ENCODE results near the gene DNMT3B. TPM values are rescaled to one million over a fixed set of nuclear protein-coding genes. Genes with fewer than 3 reads are reported as not detected.
"Not testable (repeated sequence)": the region's sequence is repeated elsewhere in the genome, so short reads cannot be mapped to it uniquely, and the experiment has no call there.

The DNMT3B gene
- polyA plus RNA-seq, 2 donors: 0.46 to 0.96 TPM

GRCh38 chr20:32761417-32761830 lies 761 bp upstream of the DNMT3B start:
- Histone ChIP-seq H3K36me3 (ENCODE audit: control insufficient read depth in 2 of 2, insufficient read depth in 2 of 2, low read length in 1 of 2) (no peaks in the 10 kb centered on the region), H3K27me3 (ENCODE audit: control insufficient read depth in 1 of 2, insufficient read depth in 2 of 2, low read length in 2 of 2) (no peaks in the 10 kb centered on the region), H3K27ac (ENCODE audit: low read depth in 2 of 2, low read length in 1 of 2) (no peak overlapping the region), H3K4me3 (ENCODE audit: low read depth in 1 of 2, low read length in 2 of 2) (peak overlapping the region; percentile 32 to 71), H3K4me1 (ENCODE audit: control insufficient read depth in 2 of 2, insufficient read depth in 2 of 2, low read length in 1 of 2) (peaks cover 0 to 3% of the 10 kb centered on the region in 2 donors), H3K9me3 (ENCODE audit: control insufficient read depth in 2 of 2, insufficient read depth in 1 of 2, low read depth in 1 of 2, low read length in 1 of 2) (no peaks in the 10 kb centered on the region)
- WGBS, 2 donors: 32 to 42% methylated on average over 6 of the region's 6 CpGs

- H3K36me3 ChIP-seq (ENCODE audit: control insufficient read depth in 2 of 2, insufficient read depth in 2 of 2, low read length in 1 of 2): no peaks in the 10 kb centered on the region
- 0 to 1% methylated on average over 29 to 30 of the region's 30 CpGs for WGBS, 2 donors
- H3K27me3 ChIP-seq (ENCODE audit: control insufficient read depth in 1 of 2, insufficient read depth in 2 of 2, low read length in 2 of 2): no peaks in the 10 kb centered on the region
- no peak overlapping the region for H3K27ac ChIP-seq (ENCODE audit: low read depth in 2 of 2, low read length in 1 of 2)
- peaks cover 0 to 3% of the 10 kb centered on the region in 2 donors for H3K4me1 ChIP-seq (ENCODE audit: control insufficient read depth in 2 of 2, insufficient read depth in 2 of 2, low read length in 1 of 2)
- peak overlapping the region; percentile 62 to 71 for H3K4me3 ChIP-seq (ENCODE audit: low read depth in 1 of 2, low read length in 2 of 2)
- no peaks in the 10 kb centered on the region for H3K9me3 ChIP-seq (ENCODE audit: control insufficient read depth in 2 of 2, insufficient read depth in 1 of 2, low read depth in 1 of 2, low read length in 1 of 2)
Measured at GRCh38 chr20:32762754-32763201, 593 bp downstream of the DNMT3B start.

DNA sequence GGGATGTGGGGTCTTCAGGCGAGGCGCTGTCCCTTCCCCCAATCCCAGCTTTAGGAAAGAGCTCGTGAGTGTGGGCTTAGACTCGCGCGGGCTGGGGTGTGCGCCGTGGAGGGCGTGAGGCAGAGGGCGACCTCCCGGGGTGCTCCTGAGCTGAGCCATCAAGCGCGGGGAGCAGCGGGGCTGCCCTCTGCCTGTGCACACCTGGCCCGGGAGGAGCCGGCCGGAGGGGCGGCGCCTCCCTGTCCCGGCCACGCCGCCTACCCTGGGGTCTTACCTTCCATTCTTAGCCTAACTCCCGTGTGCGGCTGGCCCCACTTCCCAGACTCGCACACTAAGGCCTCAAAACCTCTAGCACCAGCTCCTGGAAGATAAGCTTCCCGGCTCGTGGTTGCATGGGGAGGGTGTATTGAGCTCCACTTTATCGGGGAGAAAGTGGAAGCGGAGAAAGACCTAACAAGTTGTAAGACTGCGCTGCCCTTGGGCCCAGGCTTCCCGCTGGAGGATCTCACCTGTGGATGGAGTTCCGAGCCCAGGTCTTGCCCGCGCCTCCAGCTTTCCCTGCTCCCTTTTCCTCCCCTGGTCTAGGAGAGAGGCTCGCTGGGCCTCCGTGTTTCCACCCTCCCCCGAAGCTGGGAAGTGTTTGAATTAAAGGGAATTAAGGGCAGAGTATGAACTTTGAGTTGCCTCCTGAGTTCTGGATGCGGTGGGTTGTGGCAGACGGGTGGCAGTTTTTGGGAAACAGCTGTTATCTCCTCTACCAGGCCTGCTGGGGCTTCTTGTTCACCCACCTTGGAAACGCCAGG lies 1.2 kb downstream of the DNMT3B start:
- Histone ChIP-seq H3K27ac (ENCODE audit: low read depth in 2 of 2, low read length in 1 of 2) (no peak overlapping the region), H3K4me1 (ENCODE audit: control insufficient read depth in 2 of 2, insufficient read depth in 2 of 2, low read length in 1 of 2) (peaks cover 0 to 3% of the 10 kb centered on the region in 2 donors), H3K9me3 (ENCODE audit: control insufficient read depth in 2 of 2, insufficient read depth in 1 of 2, low read depth in 1 of 2, low read length in 1 of 2) (no peaks in the 10 kb centered on the region), H3K36me3 (ENCODE audit: control insufficient read depth in 2 of 2, insufficient read depth in 2 of 2, low read length in 1 of 2) (no peaks in the 10 kb centered on the region), H3K27me3 (ENCODE audit: control insufficient read depth in 1 of 2, insufficient read depth in 2 of 2, low read length in 2 of 2) (no peaks in the 10 kb centered on the region), H3K4me3 (ENCODE audit: low read depth in 1 of 2, low read length in 2 of 2) (peak overlapping the region; percentile 62 to 71)
- 26 to 27% methylated on average over 29 to 40 of the region's 40 CpGs for WGBS, 2 donors

DNA sequence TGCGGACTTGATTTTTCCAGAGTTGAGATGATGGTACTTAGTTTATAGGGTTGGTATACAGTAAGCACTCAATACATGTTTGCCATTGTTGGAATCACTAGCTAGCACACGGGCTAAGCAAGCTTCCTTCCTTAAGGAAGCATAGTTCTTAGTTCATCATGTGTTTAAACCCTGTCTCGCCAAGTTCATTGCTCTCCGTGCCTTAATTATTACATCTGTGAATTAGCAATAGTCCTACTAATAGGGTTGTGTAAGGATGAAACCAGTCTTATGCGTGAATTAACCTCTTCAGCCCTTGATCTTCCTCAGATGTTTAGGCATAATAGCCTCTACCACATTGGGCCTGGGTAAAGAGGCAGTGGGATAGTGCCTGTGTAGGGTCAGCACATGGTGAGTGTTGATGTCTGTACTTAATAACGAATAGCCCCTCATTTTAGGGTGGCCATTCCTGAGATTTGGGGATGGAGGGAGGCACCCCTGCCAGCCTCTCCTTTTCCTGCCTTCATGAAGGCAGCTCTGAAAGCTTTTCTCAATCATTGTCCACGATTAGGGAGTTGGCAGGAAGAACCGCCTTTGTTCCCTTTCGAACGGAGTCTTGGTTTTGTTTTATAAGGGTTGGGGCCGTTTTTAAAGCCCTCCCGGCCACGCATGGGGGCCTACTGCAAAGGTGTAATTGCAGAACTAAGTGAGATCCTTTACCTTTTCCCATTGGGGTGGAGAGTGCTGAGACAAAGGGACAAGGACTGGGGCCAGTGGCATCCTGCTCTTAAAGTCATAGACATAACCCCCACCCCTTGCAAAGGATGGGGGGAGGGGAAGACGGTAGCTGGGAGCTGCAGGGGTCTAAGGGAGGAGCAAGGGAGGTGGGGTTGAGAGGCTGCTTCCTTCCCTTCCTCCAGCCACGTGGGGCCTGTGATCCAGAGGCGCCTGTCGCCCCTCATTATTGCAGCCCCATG lies 2.1 kb downstream of the DNMT3B start:
- no peaks in the 10 kb centered on the region for H3K36me3 ChIP-seq (ENCODE audit: control insufficient read depth in 2 of 2, insufficient read depth in 2 of 2, low read length in 1 of 2)
- peaks cover 0 to 3% of the 10 kb centered on the region in 2 donors for H3K4me1 ChIP-seq (ENCODE audit: control insufficient read depth in 2 of 2, insufficient read depth in 2 of 2, low read length in 1 of 2)
- no peak overlapping the region for H3K27ac ChIP-seq (ENCODE audit: low read depth in 2 of 2, low read length in 1 of 2)
- H3K9me3 ChIP-seq (ENCODE audit: control insufficient read depth in 2 of 2, insufficient read depth in 1 of 2, low read depth in 1 of 2, low read length in 1 of 2): no peaks in the 10 kb centered on the region
- WGBS, 2 donors: 70 to 73% methylated on average over 17 of the region's 17 CpGs
- H3K4me3 ChIP-seq (ENCODE audit: low read depth in 1 of 2, low read length in 2 of 2): no peak overlapping the region
- H3K27me3 ChIP-seq (ENCODE audit: control insufficient read depth in 1 of 2, insufficient read depth in 2 of 2, low read length in 2 of 2): no peaks in the 10 kb centered on the region

- not testable (repeated sequence) for H3K9me3 ChIP-seq (ENCODE audit: control insufficient read depth in 2 of 2, insufficient read depth in 1 of 2, low read depth in 1 of 2, low read length in 1 of 2); H3K4me1 ChIP-seq (ENCODE audit: control insufficient read depth in 2 of 2, insufficient read depth in 2 of 2, low read length in 1 of 2); H3K27ac ChIP-seq (ENCODE audit: low read depth in 2 of 2, low read length in 1 of 2); H3K4me3 ChIP-seq (ENCODE audit: low read depth in 1 of 2, low read length in 2 of 2); H3K27me3 ChIP-seq (ENCODE audit: control insufficient read depth in 1 of 2, insufficient read depth in 2 of 2, low read length in 2 of 2); H3K36me3 ChIP-seq (ENCODE audit: control insufficient read depth in 2 of 2, insufficient read depth in 2 of 2, low read length in 1 of 2)
- WGBS, 2 donors: 82 to 88% methylated on average over 16 to 17 of the region's 17 CpGs
Measured at GRCh38 chr20:32765230-32765875, 3.2 kb downstream of the DNMT3B start.

- WGBS, 2 donors: 82 to 84% methylated on average over 9 of the region's 9 CpGs
- Histone ChIP-seq H3K27ac (ENCODE audit: low read depth in 2 of 2, low read length in 1 of 2) (no peak overlapping the region), H3K9me3 (ENCODE audit: control insufficient read depth in 2 of 2, insufficient read depth in 1 of 2, low read depth in 1 of 2, low read length in 1 of 2) (no peaks in the 10 kb centered on the region), H3K36me3 (ENCODE audit: control insufficient read depth in 2 of 2, insufficient read depth in 2 of 2, low read length in 1 of 2) (no peaks in the 10 kb centered on the region), H3K27me3 (ENCODE audit: control insufficient read depth in 1 of 2, insufficient read depth in 2 of 2, low read length in 2 of 2) (no peaks in the 10 kb centered on the region), H3K4me1 (ENCODE audit: control insufficient read depth in 2 of 2, insufficient read depth in 2 of 2, low read length in 1 of 2) (peaks cover 0 to 3% of the 10 kb centered on the region in 2 donors), H3K4me3 (ENCODE audit: low read depth in 1 of 2, low read length in 2 of 2) (no peak overlapping the region)
Measured at GRCh38 chr20:32767418-32768198, 5.4 kb downstream of the DNMT3B start.

DNA sequence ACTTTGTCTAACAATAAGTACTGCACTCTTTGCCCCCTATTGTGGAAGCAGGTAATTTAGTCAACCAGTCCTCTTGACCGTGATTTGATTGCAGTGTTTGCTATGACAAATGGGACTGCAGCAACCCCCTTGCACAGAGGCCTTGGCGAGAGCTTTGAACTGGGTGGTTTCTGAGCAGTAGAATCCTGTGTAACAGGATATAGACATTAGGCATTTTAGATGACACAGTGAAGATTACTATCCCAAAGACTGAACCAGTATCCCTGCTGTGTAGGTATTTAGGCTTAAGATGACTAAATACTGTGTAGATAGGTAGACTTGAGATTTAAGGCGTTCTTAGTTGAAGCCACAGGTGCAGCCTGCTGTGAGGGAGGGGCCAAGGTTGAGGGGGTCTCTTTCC lies 9.9 kb downstream of the DNMT3B start:
- Histone ChIP-seq H3K27ac (ENCODE audit: low read depth in 2 of 2, low read length in 1 of 2) (no peak overlapping the region), H3K27me3 (ENCODE audit: control insufficient read depth in 1 of 2, insufficient read depth in 2 of 2, low read length in 2 of 2) (no peaks in the 10 kb centered on the region), H3K4me1 (ENCODE audit: control insufficient read depth in 2 of 2, insufficient read depth in 2 of 2, low read length in 1 of 2) (no peaks in the 10 kb centered on the region), H3K36me3 (ENCODE audit: control insufficient read depth in 2 of 2, insufficient read depth in 2 of 2, low read length in 1 of 2) (no peaks in the 10 kb centered on the region), H3K4me3 (ENCODE audit: low read depth in 1 of 2, low read length in 2 of 2) (no peak overlapping the region), H3K9me3 (ENCODE audit: control insufficient read depth in 2 of 2, insufficient read depth in 1 of 2, low read depth in 1 of 2, low read length in 1 of 2) (no peaks in the 10 kb centered on the region)
- WGBS, 2 donors: 90 to 92% methylated on average over 3 of the region's 3 CpGs

- no peaks in the 10 kb centered on the region for H3K36me3 ChIP-seq (ENCODE audit: control insufficient read depth in 2 of 2, insufficient read depth in 2 of 2, low read length in 1 of 2)
- no peak overlapping the region for H3K4me3 ChIP-seq (ENCODE audit: low read depth in 1 of 2, low read length in 2 of 2)
- peaks cover 0 to 4% of the 10 kb centered on the region in 2 donors for H3K4me1 ChIP-seq (ENCODE audit: control insufficient read depth in 2 of 2, insufficient read depth in 2 of 2, low read length in 1 of 2)
- WGBS, 2 donors: 90 to 92% methylated on average over 2 of the region's 2 CpGs
- no peaks in the 10 kb centered on the region for H3K27me3 ChIP-seq (ENCODE audit: control insufficient read depth in 1 of 2, insufficient read depth in 2 of 2, low read length in 2 of 2)
- H3K9me3 ChIP-seq (ENCODE audit: control insufficient read depth in 2 of 2, insufficient read depth in 1 of 2, low read depth in 1 of 2, low read length in 1 of 2): no peaks in the 10 kb centered on the region
- no peak overlapping the region for H3K27ac ChIP-seq (ENCODE audit: low read depth in 2 of 2, low read length in 1 of 2)
Measured at GRCh38 chr20:32773223-32773622, 11.0 kb downstream of the DNMT3B start.

DNA sequence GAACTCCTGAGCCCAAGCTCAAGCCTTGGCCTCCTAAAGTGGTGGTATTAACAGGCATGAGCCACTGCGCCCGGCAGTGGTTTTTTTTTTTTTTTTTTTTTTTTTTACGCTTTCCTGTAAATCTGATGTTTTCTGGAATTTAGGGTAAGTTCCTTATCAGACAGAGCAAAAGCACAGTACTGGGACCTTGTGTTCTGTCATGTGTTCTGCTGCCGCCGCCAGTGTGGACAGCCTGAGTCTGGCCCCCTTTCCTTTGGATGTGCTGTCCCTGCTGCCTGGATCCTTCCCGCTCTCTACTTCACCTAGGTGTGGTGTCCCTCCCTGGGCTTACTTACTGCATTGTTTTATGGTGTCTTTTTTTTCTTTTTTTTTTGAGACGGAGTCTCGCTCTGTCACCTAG lies 11.7 kb downstream of the DNMT3B start:
- no peaks in the 10 kb centered on the region for H3K36me3 ChIP-seq (ENCODE audit: control insufficient read depth in 2 of 2, insufficient read depth in 2 of 2, low read length in 1 of 2)
- H3K27me3 ChIP-seq (ENCODE audit: control insufficient read depth in 1 of 2, insufficient read depth in 2 of 2, low read length in 2 of 2): no peaks in the 10 kb centered on the region
- H3K4me3 ChIP-seq (ENCODE audit: low read depth in 1 of 2, low read length in 2 of 2): no peak overlapping the region
- H3K4me1 ChIP-seq (ENCODE audit: control insufficient read depth in 2 of 2, insufficient read depth in 2 of 2, low read length in 1 of 2): peaks cover 2 to 4% of the 10 kb centered on the region in 2 donors
- no peak overlapping the region for H3K27ac ChIP-seq (ENCODE audit: low read depth in 2 of 2, low read length in 1 of 2)
- peaks cover 0 to 2% of the 10 kb centered on the region in 2 donors for H3K9me3 ChIP-seq (ENCODE audit: control insufficient read depth in 2 of 2, insufficient read depth in 1 of 2, low read depth in 1 of 2, low read length in 1 of 2)
- WGBS, 2 donors: 93 to 94% methylated on average over 8 of the region's 8 CpGs

All from esophagus (tissue), 2 donors.